Measurements from ENCODE around the gene PBRM1. TPM values are rescaled to one million over a fixed set of nuclear protein-coding genes. Genes with fewer than 3 reads are reported as not detected.

The PBRM1 gene
- total RNA-seq, 2 experiments from 2014 or later, result 75.7 to 91.1 TPM

GRCh38 chr3:52520141-52520667, 165.5 kb downstream of the PBRM1 start:
- CTCF ChIA-PET (ENCODE audit: unreplicated experiment), result no interaction called here
- BruUV-seq (replicated peaks), result no TSS peak
- POLR2A ChIA-PET, result no interaction called here
- no peak overlapping the region for H2AFZ ChIP-seq (ENCODE audit: low read length)
- no peak overlapping the region for H3K4me2 ChIP-seq (ENCODE audit: low read length)
- no peak overlapping the region for H3K4me3 ChIP-seq (ENCODE audit: low read depth, low read length, poor library complexity, severe bottlenecking)
- intact Hi-C loops (cut with micrococcal nuclease; ENCODE audit: unreplicated experiment), result no loop called here
- no peaks in the 10 kb centered on the region for H4K20me1 ChIP-seq (ENCODE audit: insufficient read depth, low read length)
- TF ChIP-seq CTCF (conservative IDR thresholded peaks at IDR 0.05; ENCODE audit: low read length), result no peak
- no peak for TF ChIP-seq EZH2phosphoT487 (IDR thresholded peaks at IDR 0.05; ENCODE audit: borderline replicate concordance, low read depth, low read length)
- no peak overlapping the region for H3K27ac ChIP-seq (ENCODE audit: low read depth, low read length, poor library complexity, severe bottlenecking)
- H3K36me3 ChIP-seq (ENCODE audit: insufficient read depth, low read length), result peaks cover 10% of the 10 kb centered on the region; the same call in 1 of the 2 replicates
- H3K9me2 ChIP-seq (ENCODE audit: insufficient read depth, low read length), result no peaks in the 10 kb centered on the region
- no peak for DNase-seq (ENCODE audit: low spot score)
- H3K79me2 ChIP-seq (ENCODE audit: insufficient read depth, low read depth, low read length), result no peaks in the 10 kb centered on the region
- H3K9me3 ChIP-seq (ENCODE audit: low read length), result no peaks in the 10 kb centered on the region
- no peaks in the 10 kb centered on the region for H3K4me1 ChIP-seq (ENCODE audit: insufficient read depth, low read length, poor library complexity, severe bottlenecking)

GRCh38 chr3:52519445-52520140, 166.1 kb downstream of the PBRM1 start:
- Histone ChIP-seq H2AFZ (ENCODE audit: low read length) (no peak overlapping the region), H3K4me1 (ENCODE audit: insufficient read depth, low read length, poor library complexity, severe bottlenecking) (no peaks in the 10 kb centered on the region), H3K4me2 (ENCODE audit: low read length) (no peak overlapping the region), H3K27ac (ENCODE audit: low read depth, low read length, poor library complexity, severe bottlenecking) (no peak overlapping the region), H3K36me3 (ENCODE audit: insufficient read depth, low read length) (peaks cover 10% of the 10 kb centered on the region; the same call in 1 of the 2 replicates), H3K4me3 (ENCODE audit: low read depth, low read length, poor library complexity, severe bottlenecking) (no peak overlapping the region), H3K9me3 (ENCODE audit: low read length) (no peaks in the 10 kb centered on the region), H3K79me2 (ENCODE audit: insufficient read depth, low read depth, low read length) (no peaks in the 10 kb centered on the region), H4K20me1 (ENCODE audit: insufficient read depth, low read length) (no peaks in the 10 kb centered on the region), H3K9me2 (ENCODE audit: insufficient read depth, low read length) (no peaks in the 10 kb centered on the region)
- CTCF ChIA-PET (ENCODE audit: unreplicated experiment), result no interaction called here
- intact Hi-C loops (cut with micrococcal nuclease; ENCODE audit: unreplicated experiment), result no loop called here
- DNase-seq (ENCODE audit: low spot score), result no peak
- POLR2A ChIA-PET, result no interaction called here
- no TSS peak for BruUV-seq (replicated peaks)
- TF ChIP-seq CTCF (conservative IDR thresholded peaks at IDR 0.05; ENCODE audit: low read length), result no peak
- TF ChIP-seq EZH2phosphoT487 (IDR thresholded peaks at IDR 0.05; ENCODE audit: borderline replicate concordance, low read depth, low read length), result no peak

- H3K79me2 ChIP-seq (ENCODE audit: insufficient read depth, low read depth, low read length), result no peaks in the 10 kb centered on the region
- H4K20me1 ChIP-seq (ENCODE audit: insufficient read depth, low read length), result no peaks in the 10 kb centered on the region
- DNase-seq (ENCODE audit: low spot score), result no peak
- ChIA-PET POLR2A (no interaction called here), CTCF (ENCODE audit: unreplicated experiment) (no interaction called here)
- H3K27ac ChIP-seq (ENCODE audit: low read depth, low read length, poor library complexity, severe bottlenecking), result no peak overlapping the region
- intact Hi-C loops (cut with micrococcal nuclease; ENCODE audit: unreplicated experiment), result no loop called here
- H3K36me3 ChIP-seq (ENCODE audit: insufficient read depth, low read length), result peaks cover 4% of the 10 kb centered on the region; the same call in 1 of the 2 replicates
- no TSS peak for BruUV-seq (replicated peaks)
- no peak for TF ChIP-seq EZH2phosphoT487 (IDR thresholded peaks at IDR 0.05; ENCODE audit: borderline replicate concordance, low read depth, low read length)
- TF ChIP-seq CTCF (conservative IDR thresholded peaks at IDR 0.05; ENCODE audit: low read length), result no peak
- H2AFZ ChIP-seq (ENCODE audit: low read length), result no peak overlapping the region
- no peaks in the 10 kb centered on the region for H3K4me1 ChIP-seq (ENCODE audit: insufficient read depth, low read length, poor library complexity, severe bottlenecking)
- no peaks in the 10 kb centered on the region for H3K9me3 ChIP-seq (ENCODE audit: low read length)
- no peak overlapping the region for H3K4me3 ChIP-seq (ENCODE audit: low read depth, low read length, poor library complexity, severe bottlenecking)
- H3K9me2 ChIP-seq (ENCODE audit: insufficient read depth, low read length), result no peaks in the 10 kb centered on the region
- no peak overlapping the region for H3K4me2 ChIP-seq (ENCODE audit: low read length)
Measured at GRCh38 chr3:52518723-52519444, 166.8 kb downstream of the PBRM1 start.
